ENCODE data around the gene CELSR2. TPM values are rescaled to one million over a fixed set of nuclear protein-coding genes. Genes with fewer than 3 reads are reported as not detected.

CELSR2 gene
- total and polyA plus RNA-seq, 2 of the 8 experiments (the other 6 are each of a cell fraction or from before 2014, with no cell fraction given): 12.0 to 27.7 TPM

GRCh38 chr1:109204484-109204883, 44.9 kb upstream of the CELSR2 start:
- Histone ChIP-seq H2BK20ac (ENCODE audit: low read length) (no peak overlapping the region), H2AK5ac (ENCODE audit: low read depth, low read length) (no peak overlapping the region), H2BK120ac (replicated peaks; ENCODE audit: low read depth, low read length) (no peak overlapping the region), H2AFZ (ENCODE audit: low read length) (no peak overlapping the region), H3K27me3 (replicated peaks in 1 of 4; ENCODE audit: control insufficient read depth in 3 of 4, extremely low read depth in 1 of 4, insufficient read depth in 3 of 4, low read length in 3 of 4) (no peaks in the 10 kb centered on the region; a peak in 1 of 7 replicates), H4K8ac (ENCODE audit: extremely low read depth, insufficient read depth, low read length) (no peak overlapping the region), H3K4me3 (ENCODE audit: extremely low read depth in 1 of 4, insufficient read depth in 2 of 4, low read depth in 3 of 4, low read length in 4 of 4) (no peak overlapping the region), H3K56ac (replicated peaks; ENCODE audit: insufficient read length, low read depth, low read length) (no peak overlapping the region), H4K91ac (replicated peaks; ENCODE audit: insufficient read length, low read length) (no peak overlapping the region), H3K4ac (replicated peaks; ENCODE audit: insufficient read length, low read depth, low read length) (no peak overlapping the region), H3K36me3 (ENCODE audit: control insufficient read depth in 2 of 4, insufficient read depth in 4 of 4, low read length in 3 of 4) (no peaks in the 10 kb centered on the region), H4K5ac (ENCODE audit: insufficient read length, low read depth, low read length) (no peak overlapping the region), H3K9ac (replicated peaks in 1 of 4; ENCODE audit: extremely low read depth in 1 of 4, low read depth in 3 of 4, low read length in 3 of 4) (no peak overlapping the region), H3K79me2 (ENCODE audit: control insufficient read depth in 1 of 2, insufficient read depth in 2 of 2, low read length in 2 of 2) (no peaks in the 10 kb centered on the region), H3K23me2 (ENCODE audit: low read depth, low read length) (no peaks in the 10 kb centered on the region), H4K20me1 (replicated peaks in 1 of 2; ENCODE audit: control insufficient read depth in 1 of 2, insufficient read depth in 2 of 2, low read length in 2 of 2) (no peaks in the 10 kb centered on the region), H3K23ac (ENCODE audit: insufficient read length) (no peak overlapping the region), H3K18ac (ENCODE audit: extremely low read depth, low read length) (no peak overlapping the region), H3K9me3 (ENCODE audit: insufficient read depth in 2 of 2, low read depth in 1 of 2, low read length in 1 of 2) (no peaks in the 10 kb centered on the region), H2BK12ac (ENCODE audit: low read depth, low read length) (no peak overlapping the region), H3K4me1 (replicated peaks in 1 of 4; ENCODE audit: control insufficient read depth in 3 of 4, insufficient read depth in 4 of 4, low read length in 3 of 4) (peaks cover 0 to 4% (median 1%) of the 10 kb centered on the region in 4 experiments; a peak in 1 of 7 replicates), H3K79me1 (ENCODE audit: low read depth, low read length) (no peaks in the 10 kb centered on the region), H2BK5ac (ENCODE audit: low read depth, low read length) (no peak overlapping the region), H2BK15ac (ENCODE audit: low read length) (no peak overlapping the region), H3K27ac (ENCODE audit: low read depth, low read length) (no peak overlapping the region), H3K4me2 (ENCODE audit: insufficient read depth in 1 of 2, low read depth in 2 of 2, low read length in 2 of 2) (no peak overlapping the region), H3K14ac (ENCODE audit: insufficient read length) (no peak overlapping the region)
- ChIA-PET POLR2A (ENCODE audit: partially characterized antibody) (interaction anchor here (0.5 to 4.3 kb wide), 3 partner anchors 10 to 257 kb away, joined by 3 to 24 read pairs (median 3); partner anchors contain the start of gene SARS1), CTCF (ENCODE audit: partially characterized antibody) (interaction anchor here (1.3 to 32.0 kb wide), 7 partner anchors 7 to 56 kb away, joined by 3 to 651 read pairs (median 17); partner anchors contain the start of genes CELSR2 and SARS1)
- TF ChIP-seq CTBP2 (IDR thresholded peaks at IDR 0.05; ENCODE audit: borderline replicate concordance, insufficient read depth, insufficient read length, low read length) (no peak), TBP (IDR thresholded peaks at IDR 0.05; ENCODE audit: low read depth, low read length) (no peak), POLR2AphosphoS5 (IDR thresholded peaks at IDR 0.05; ENCODE audit: low read depth, low read length) (no peak), BRCA1 (IDR thresholded peaks at IDR 0.05; ENCODE audit: low read depth, low read length) (no peak), RXRA (IDR thresholded peaks at IDR 0.05; ENCODE audit: insufficient read depth, low read depth, low read length) (no peak), CHD2 (IDR thresholded peaks at IDR 0.05; ENCODE audit: low read length) (no peak), KDM4A (IDR thresholded peaks at IDR 0.05; ENCODE audit: low read depth, low read length, severe bottlenecking) (no peak), HDAC2 (IDR thresholded peaks at IDR 0.05; ENCODE audit: borderline replicate concordance in 1 of 2, low read depth in 2 of 2, low read length in 2 of 2) (no peak), MAFK (IDR thresholded peaks at IDR 0.05; ENCODE audit: low read depth, low read length) (no peak), TEAD4 (IDR thresholded peaks at IDR 0.05; ENCODE audit: low read depth, low read length) (no peak)
- 83% methylated on average over 5 of the region's 5 CpGs; no CpG with 5 or more reads in 1 of the 2 experiments for WGBS, 2 experiments (ENCODE audit: extremely low coverage in 1 of 2, insufficient coverage in 1 of 2, insufficient read length in 1 of 2, insufficient replicate concordance in 2 of 2, low coverage in 1 of 2, low lambda C conversion rate in 2 of 2, missing lambda C conversion rate in 1 of 2)
- DNase-seq (ENCODE audit: low read depth in 1 of 2, low spot score in 2 of 2) (no peak), FAIRE-seq (no peak)

Measured in H1 (cell line).